ENCODE data around the gene LRRFIP1. TPM values are rescaled to one million over a fixed set of nuclear protein-coding genes. Genes with fewer than 3 reads are reported as not detected.
A peak's percentile ranks its signal among the peaks of the same experiment; 100 is the strongest.

The LRRFIP1 gene
- total and polyA plus RNA-seq, 2 of the 13 experiments (the other 11 are each of a cell fraction or from before 2014, with no cell fraction given): 15.9 to 40.5 TPM

GRCh38 chr2:237701859-237702390, 74.5 kb downstream of the LRRFIP1 start:
- peaks cover 40% of the 10 kb centered on the region; the same call in 1 of the 2 replicates for H4K20me1 ChIP-seq (ENCODE audit: insufficient read depth, low read length)
- intact Hi-C loops (cut with micrococcal nuclease; ENCODE audit: unreplicated experiment): no loop called here
- peaks cover 40% of the 10 kb centered on the region for H3K4me1 ChIP-seq (ENCODE audit: insufficient read depth, low read length)
- POLR2A ChIA-PET: no interaction called here
- H3K4me3 ChIP-seq (replicated peaks in 1 of 3; ENCODE audit: insufficient read depth in 1 of 3, low read depth in 2 of 3, low read length in 3 of 3): no peak overlapping the region
- H3K9ac ChIP-seq (ENCODE audit: insufficient read depth, low read depth, low read length): no peak overlapping the region
- CTCF ChIA-PET (ENCODE audit: low intra/inter-chr PET ratio, low total read pairs): no interaction called here
- no peak overlapping the region for H3K27ac ChIP-seq (ENCODE audit: extremely low read length, insufficient read depth, low read length)
- DNase-seq (ENCODE audit: low spot score) (no peak), ATAC-seq (no peak; the same call in 2 of the 3 replicates), FAIRE-seq (no peak)
- H3K27me3 ChIP-seq (ENCODE audit: control insufficient read depth in 1 of 2, insufficient read depth in 2 of 2, low read length in 2 of 2): no peaks in the 10 kb centered on the region
- no peak overlapping the region for H3K4me2 ChIP-seq (ENCODE audit: low read depth, low read length)
- 94% methylated on average over 10 of the region's 10 CpGs for WGBS (ENCODE audit: low lambda C conversion rate)
- H3K36me3 ChIP-seq (replicated peaks in 1 of 2; ENCODE audit: control insufficient read depth in 1 of 2, insufficient read depth in 2 of 2, low read length in 2 of 2): peaks cover 1 to 4% of the 10 kb centered on the region in 2 experiments; a peak in 1 of 5 replicates
- TF ChIP-seq ZNF563 (CRISPR knock-in tag; IDR thresholded peaks at IDR 0.05) (no peak), TEAD3 (CRISPR knock-in tag; optimal IDR thresholded peaks at IDR 0.05; ENCODE audit: borderline replicate concordance) (no peak), THRA (CRISPR knock-in tag; IDR thresholded peaks at IDR 0.05; ENCODE audit: borderline replicate concordance) (no peak), TMF1 (CRISPR knock-in tag; IDR thresholded peaks at IDR 0.05; ENCODE audit: low read depth) (no peak), GABPB1 (CRISPR knock-in tag; IDR thresholded peaks at IDR 0.05) (no peak), RBM22 (optimal IDR thresholded peaks at IDR 0.05; ENCODE audit: low read length) (peak; percentile 53), ZNF605 (CRISPR knock-in tag; IDR thresholded peaks at IDR 0.05) (0 out of 2 replicates have a peak, but pooled peaks have one; percentile 25)
- peaks cover 86% of the 10 kb centered on the region for H3K79me2 ChIP-seq (ENCODE audit: insufficient read depth, low read length)
- no peaks in the 10 kb centered on the region for H3K9me3 ChIP-seq (ENCODE audit: low read length)
- no peak overlapping the region for H2AFZ ChIP-seq (ENCODE audit: low read length)
- in situ Hi-C loops (cut with HindIII; ENCODE audit: extremely low pct_ligation_motif_present, low pct_unique_long_range_greater_than_20kb): no loop called here
- no TSS peak for BruUV-seq (replicated peaks)

Measured in HepG2 (cell line).